Heart left ventricle (tissue), 16 donors: ENCODE data around the gene ADARB1. TPM values are rescaled to one million over a fixed set of nuclear protein-coding genes. Genes with fewer than 3 reads are reported as not detected.

Source experiments
- ATAC-seq, 4 donors: fragments of 200-7000 bp; cut with Tn5 transposase; one replicate each; pipeline ENCODE4 v1.9.1; 2020 to 2022; ENCODE audit warnings: moderate library complexity in 4 of 4, mild to moderate bottlenecking in 3 of 4, moderate number of reproducible peaks in 1 of 4
- DNase-seq, 5 donors: peaks; one replicate each; pipeline ENCODE4 v3.0.0-alpha.2; 2020
- H3K27ac ChIP-seq, 12 donors: fragments of 200-600 bp; sonication (generic) in 4 of 12; one replicate each; pipeline versions ENCODE4 v1.5.0 to v1.8.0; 2016 to 2022; ENCODE audit warnings: mild to moderate bottlenecking in 2 of 12
- H3K27me3 ChIP-seq, 9 donors: fragments of 200-600 bp; sonication (generic) in 2 of 9; one replicate each; pipeline versions ENCODE4 v1.5.1 to v1.8.0; 2016 to 2022; ENCODE audit warnings: mild to moderate bottlenecking in 3 of 9
- H3K36me3 ChIP-seq, 9 donors: fragments of 200-600 bp; sonication (generic) in 2 of 9; one replicate each; pipeline versions ENCODE4 v1.5.0 to v1.8.0; 2018 to 2022; ENCODE audit warnings: mild to moderate bottlenecking in 2 of 9
- H3K4me1 ChIP-seq, 12 donors: fragments of 200-600 bp; sonication (generic) in 4 of 12; one replicate each; pipeline versions ENCODE4 v1.5.0 to v1.8.0; 2016 to 2022; ENCODE audit warnings: mild to moderate bottlenecking in 3 of 12
- H3K4me3 ChIP-seq, 12 donors: fragments of 200-600 bp; sonication (generic) in 4 of 12; one replicate each; pipeline versions ENCODE4 v1.5.0 to v1.8.0; 2017 to 2022; ENCODE audit warnings: mild to moderate bottlenecking in 9 of 12, moderate library complexity in 4 of 12
- H3K9me3 ChIP-seq, 12 donors: fragments of 200-600 bp; sonication (generic) in 4 of 12; one replicate each; pipeline versions ENCODE4 v1.5.0 to v1.8.0; 2016 to 2022; ENCODE audit warnings: mild to moderate bottlenecking in 1 of 12
- POLR2A ChIP-seq, 2 donors: fragments of 450-650 bp; IDR thresholded peaks; one replicate each; pipeline ENCODE4 v1.6.1; 2017; ENCODE audit warnings: antibody characterized with exemption in 2 of 2, mild to moderate bottlenecking in 2 of 2, moderate library complexity in 2 of 2
- WGBS, 4 donors: extraction: QIAGEN DNeasy Blood & Tissue Kit in 2 of 4; methylation state at CpG; one replicate each; pipeline versions ENCODE4 v1.1.5 to v1.1.7; 2013 to 2018; 5-methylcytosine and 5-hydroxymethylcytosine counted together
- intact Hi-C, 10 donors: fragments of 100-400 bp; cut with DNase I; formaldehyde crosslinking; loops; one replicate each; pipeline versions ENCODE4 v1.11.1 to v1.14.2; 2022
- polyA plus RNA-seq, 2 donors: library from polyadenylated mRNA; stranded (reverse); fragments of 200-250 nt; gene quantifications; one replicate each; pipeline ENCODE4 v1.2.3, GENCODE V29; 2013
- total RNA-seq, 9 donors: library from RNA; depleted of rRNA in 2 of 9; stranded (reverse); fragments of >200 nt in 2 of 9; fragmentation: NEBNext Ultra II Directional in 3 of 9; extraction: Animal tissue kit (Norgen Biotek cat#: 25700) in 3 of 9; gene quantifications; one replicate each; pipeline versions ENCODE4 v1.1.0 to v1.2.4, GENCODE V29; 2016 to 2023
- TF ChIP-seq, protein P1 (sequence below), 12 donors: fragments of 200-600 bp; sonication (generic) in 4 of 12; IDR thresholded peaks; one replicate each; pipeline versions ENCODE4 v1.5.0 to v1.8.0; 2018 to 2022; ENCODE audit warnings: antibody characterized with exemption in 12 of 12, mild to moderate bottlenecking in 5 of 12
- donor health status: ischemic (EF 13 %, LVEDD 7.1; RV severe dilation, severe dysfunction).
- donor health status: healthy with polysubstance abuse.
- donor health status: DM: no; HTN: yes; CAD: no.
- donor health status: DM: no; HTN: no; CAD: no.
- donor health status: ischemic (EF 25% LVEDD 6.9; RV normal size, moderate dysfunction).
- donor health status: ischemic (EF 25% LVEDD 5.7; RV mildly dilated, moderate dysfunction).
- donor health status: healthy.
- donor health status: DM: yes; HTN: yes; CAD: no.
- donor health status: ischemic (EF 35%, LVEDD 5.7; RV mildly dilated, moderate dysfunction).
- donor health status: nonischemic (EF 11% LVEDD 7.7; RV severe dilation, severe dysfunction).
- donor health status: DM: yes; HTN: yes; CAD: no.
- donor health status: PGD.
- donor health status: ischemic (EF 29% LVEDD 5.4; RV normal size, mild dysfunction).
- donor health status: nonischemic (EF 23%, LVEDD 6.1; RV moderate dilation, normal function).

The ADARB1 gene
- total and polyA plus RNA-seq, 11 donors: 6.9 to 16.3 (median 12.0) TPM

DNA sequence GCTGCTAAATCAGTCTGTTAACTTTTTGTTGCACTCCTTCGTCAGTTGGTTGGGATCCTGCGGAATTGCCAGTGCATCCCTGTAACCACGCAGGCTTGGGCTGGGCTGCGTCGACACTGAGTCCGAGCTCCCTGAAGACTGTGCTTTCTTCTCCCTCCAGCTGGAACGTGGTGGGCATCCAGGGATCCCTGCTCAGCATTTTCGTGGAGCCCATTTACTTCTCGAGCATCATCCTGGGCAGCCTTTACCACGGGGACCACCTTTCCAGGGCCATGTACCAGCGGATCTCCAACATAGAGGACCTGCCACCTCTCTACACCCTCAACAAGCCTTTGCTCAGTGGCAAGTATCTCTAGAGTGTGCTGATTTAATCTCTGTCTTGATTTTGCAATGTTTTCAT lies 130.0 kb downstream of the ADARB1 start:
- Histone ChIP-seq H3K4me1 (peaks cover 0 to 11% (median 0%) of the 10 kb centered on the region in 12 donors), H3K27ac (no peak overlapping the region), H3K36me3 (peaks cover 0 to 59% (median 41%) of the 10 kb centered on the region in 9 donors), H3K4me3 (no peak overlapping the region), H3K27me3 (no peaks in the 10 kb centered on the region), H3K9me3 (no peaks in the 10 kb centered on the region)
- TF ChIP-seq, protein P1, sequence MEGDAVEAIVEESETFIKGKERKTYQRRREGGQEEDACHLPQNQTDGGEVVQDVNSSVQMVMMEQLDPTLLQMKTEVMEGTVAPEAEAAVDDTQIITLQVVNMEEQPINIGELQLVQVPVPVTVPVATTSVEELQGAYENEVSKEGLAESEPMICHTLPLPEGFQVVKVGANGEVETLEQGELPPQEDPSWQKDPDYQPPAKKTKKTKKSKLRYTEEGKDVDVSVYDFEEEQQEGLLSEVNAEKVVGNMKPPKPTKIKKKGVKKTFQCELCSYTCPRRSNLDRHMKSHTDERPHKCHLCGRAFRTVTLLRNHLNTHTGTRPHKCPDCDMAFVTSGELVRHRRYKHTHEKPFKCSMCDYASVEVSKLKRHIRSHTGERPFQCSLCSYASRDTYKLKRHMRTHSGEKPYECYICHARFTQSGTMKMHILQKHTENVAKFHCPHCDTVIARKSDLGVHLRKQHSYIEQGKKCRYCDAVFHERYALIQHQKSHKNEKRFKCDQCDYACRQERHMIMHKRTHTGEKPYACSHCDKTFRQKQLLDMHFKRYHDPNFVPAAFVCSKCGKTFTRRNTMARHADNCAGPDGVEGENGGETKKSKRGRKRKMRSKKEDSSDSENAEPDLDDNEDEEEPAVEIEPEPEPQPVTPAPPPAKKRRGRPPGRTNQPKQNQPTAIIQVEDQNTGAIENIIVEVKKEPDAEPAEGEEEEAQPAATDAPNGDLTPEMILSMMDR (IDR thresholded peaks at IDR 0.05): no peak
- no peak for TF ChIP-seq POLR2A (IDR thresholded peaks at IDR 0.05)
- intact Hi-C loops: loop anchor here in 1 of 10 donors (10.0 kb wide), 1 partner anchor 60 kb away; no protein-coding TSS in a partner anchor
- ATAC-seq: peak in 1 of 4 donors; percentile 83
- WGBS, 4 donors: 87 to 97% (median 94%) methylated on average over 11 of the region's 11 CpGs
- no peak for DNase-seq

DNA sequence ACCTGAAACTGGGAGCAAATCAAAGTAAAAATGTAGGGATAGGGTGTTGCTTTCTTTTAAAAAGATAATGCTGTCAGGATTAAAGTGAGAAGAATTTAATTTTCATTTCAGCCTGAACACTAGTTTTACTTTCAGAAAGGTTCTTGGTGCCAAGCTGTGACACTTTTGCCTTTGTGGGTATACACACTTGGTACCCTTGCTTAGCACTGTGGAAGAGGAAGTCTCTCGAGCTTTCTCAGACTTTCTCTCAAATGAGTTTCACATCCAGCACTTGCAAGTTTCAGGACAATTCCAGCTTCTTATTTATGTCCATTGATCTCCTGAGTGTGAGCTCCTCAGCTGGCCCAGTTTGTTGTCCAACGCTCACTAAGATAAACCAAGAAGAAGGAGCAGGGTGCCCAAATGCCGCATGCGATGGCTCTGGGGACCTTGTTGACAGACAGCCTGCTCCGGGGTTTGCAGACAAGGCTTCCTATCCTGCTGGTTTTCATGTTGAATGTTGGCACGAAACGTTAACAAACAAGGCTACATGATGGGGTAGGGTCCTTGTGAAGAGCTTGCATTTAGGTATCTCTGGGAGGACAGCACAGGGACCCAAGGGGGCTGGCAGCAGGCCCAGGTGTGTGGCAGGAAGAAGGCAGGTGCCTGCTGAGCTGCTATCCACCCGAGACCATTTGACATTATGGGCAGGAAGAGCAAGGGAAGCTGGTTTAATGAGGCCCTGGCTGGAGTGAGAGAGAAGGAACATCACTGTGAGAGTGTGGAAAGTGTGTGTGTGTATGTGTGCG lies 133.7 kb downstream of the ADARB1 start:
- H3K27me3 ChIP-seq: no peaks in the 10 kb centered on the region
- DNase-seq (no peak), ATAC-seq (no peak)
- intact Hi-C loops: loop anchor here in 1 of 10 donors (10.0 kb wide), 1 partner anchor 63 kb away; no protein-coding TSS in a partner anchor
- H3K4me3 ChIP-seq: no peak overlapping the region
- WGBS, 4 donors: 81 to 87% (median 87%) methylated on average over 9 of the region's 9 CpGs
- no peaks in the 10 kb centered on the region for H3K9me3 ChIP-seq
- H3K36me3 ChIP-seq: peaks cover 0 to 93% (median 62%) of the 10 kb centered on the region in 9 donors
- H3K27ac ChIP-seq: no peak overlapping the region
- H3K4me1 ChIP-seq: peaks cover 0 to 12% (median 0%) of the 10 kb centered on the region in 12 donors
- no peak for TF ChIP-seq POLR2A (IDR thresholded peaks at IDR 0.05)
- TF ChIP-seq, protein P1 (IDR thresholded peaks at IDR 0.05): no peak

DNA sequence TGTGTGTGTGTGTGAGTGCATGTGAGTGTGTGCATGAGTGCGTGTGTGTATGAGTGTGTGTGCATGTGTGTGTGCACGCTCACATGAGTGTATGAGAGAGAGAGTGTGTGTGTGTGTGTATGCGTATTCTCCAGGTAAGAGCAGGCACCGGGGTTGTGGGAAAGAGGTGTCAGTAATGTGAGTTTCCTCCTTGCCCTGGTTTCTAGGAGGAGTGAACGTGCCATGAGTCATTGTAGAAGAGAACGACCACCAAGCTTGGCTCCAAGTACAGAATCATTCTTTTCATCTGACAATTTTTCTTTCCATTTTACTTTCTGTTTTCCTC lies 134.2 kb downstream of the ADARB1 start:
- intact Hi-C loops: loop anchor here in 1 of 10 donors (10.0 kb wide), 1 partner anchor 64 kb away; no protein-coding TSS in a partner anchor
- ATAC-seq (peak in 1 of 4 donors; percentile 27), DNase-seq (no peak)
- Histone ChIP-seq H3K4me1 (peaks cover 0 to 12% (median 0%) of the 10 kb centered on the region in 12 donors), H3K4me3 (no peak overlapping the region), H3K36me3 (peaks cover 0 to 93% (median 60%) of the 10 kb centered on the region in 9 donors), H3K27ac (no peak overlapping the region), H3K9me3 (no peaks in the 10 kb centered on the region), H3K27me3 (no peaks in the 10 kb centered on the region)
- 84 to 91% (median 89%) methylated on average over 6 of the region's 6 CpGs for WGBS, 4 donors
- TF ChIP-seq, protein P1 (IDR thresholded peaks at IDR 0.05): no peak
- TF ChIP-seq POLR2A (IDR thresholded peaks at IDR 0.05): no peak

GRCh38 chr21:45209046-45209445 lies 134.7 kb downstream of the ADARB1 start:
- whole genome bisulfite sequencing, 4 donors: 79 to 88% (median 83%) methylated on average over 3 of the region's 3 CpGs
- Histone ChIP-seq H3K27ac (no peak overlapping the region), H3K9me3 (peaks cover 0 to under 1% (median 0%) of the 10 kb centered on the region in 12 donors), H3K36me3 (peaks cover 0 to 89% (median 58%) of the 10 kb centered on the region in 9 donors), H3K4me1 (peaks cover 0 to 12% (median 0%) of the 10 kb centered on the region in 12 donors), H3K4me3 (no peak overlapping the region), H3K27me3 (no peaks in the 10 kb centered on the region)
- TF ChIP-seq, protein P1 (IDR thresholded peaks at IDR 0.05): no peak
- no peak for TF ChIP-seq POLR2A (IDR thresholded peaks at IDR 0.05)
- ATAC-seq (no peak), DNase-seq (no peak)
- intact Hi-C loops: loop anchor here in 1 of 10 donors (10.0 kb wide), 1 partner anchor 64 kb away; no protein-coding TSS in a partner anchor
